ENCODE data around the gene ABCF2.
A peak's percentile ranks its signal among the peaks of the same experiment; 100 is the strongest.

ABCF2 gene

DNA sequence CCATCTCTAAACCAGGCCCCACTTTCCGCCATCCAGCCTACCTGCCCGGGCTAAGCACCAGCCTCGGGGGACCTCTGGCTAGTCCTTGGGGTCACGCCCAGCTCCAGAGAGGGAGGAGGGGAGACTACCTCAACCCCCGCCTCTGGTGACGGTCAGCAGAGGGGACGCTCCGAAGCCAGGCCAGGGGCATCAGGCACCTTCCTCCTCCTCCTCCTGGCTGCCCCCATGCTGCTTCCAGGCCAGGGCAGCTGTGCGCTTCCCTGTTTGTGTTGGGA, 25.5 kb upstream of the ABCF2 start:
- no peak for FAIRE-seq

DNA sequence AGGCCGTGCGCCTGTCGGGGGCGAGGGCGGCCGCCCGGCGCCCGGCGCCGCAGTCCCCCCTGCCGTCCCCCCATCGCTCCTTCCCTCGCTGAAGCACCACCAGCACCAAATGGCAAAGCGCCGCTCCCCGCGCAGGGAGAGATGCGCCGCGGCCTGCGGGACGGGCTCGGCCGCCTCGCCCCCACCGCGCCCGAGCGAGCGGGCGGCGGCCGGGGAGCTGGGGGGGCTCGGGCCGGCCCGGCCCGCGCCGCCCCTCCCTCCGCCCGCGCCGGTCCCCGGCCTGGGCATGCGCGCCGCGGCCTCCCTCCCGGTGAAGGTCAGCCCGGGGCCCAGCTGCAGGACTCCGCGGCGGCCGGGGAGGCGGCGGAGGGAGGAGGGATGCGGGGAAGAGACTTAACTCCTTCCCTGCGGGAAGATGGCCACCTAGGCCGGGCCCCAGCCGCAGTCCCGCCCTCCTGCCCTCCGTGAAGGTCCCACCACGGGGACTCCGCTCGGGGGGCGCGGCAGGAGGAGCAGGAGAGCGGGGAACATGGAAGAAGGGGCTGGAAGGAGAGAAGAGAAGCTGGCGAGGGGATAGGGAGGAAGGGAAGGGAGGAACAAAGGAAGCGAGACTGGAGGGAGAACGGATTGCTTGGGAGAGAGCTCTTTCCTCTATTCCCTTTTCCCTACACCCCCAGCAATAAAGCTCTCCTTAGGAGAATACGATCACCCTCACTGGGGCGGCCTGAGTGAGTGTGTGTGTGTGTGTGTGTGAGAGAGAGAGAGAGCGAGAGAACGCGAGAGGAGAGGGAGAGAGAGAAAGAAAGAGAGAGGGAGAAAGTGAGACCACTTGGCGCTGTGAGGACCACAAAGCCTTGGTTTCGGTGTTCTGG, 24.9 kb upstream of the ABCF2 start:
- FAIRE-seq = no peak

DNA sequence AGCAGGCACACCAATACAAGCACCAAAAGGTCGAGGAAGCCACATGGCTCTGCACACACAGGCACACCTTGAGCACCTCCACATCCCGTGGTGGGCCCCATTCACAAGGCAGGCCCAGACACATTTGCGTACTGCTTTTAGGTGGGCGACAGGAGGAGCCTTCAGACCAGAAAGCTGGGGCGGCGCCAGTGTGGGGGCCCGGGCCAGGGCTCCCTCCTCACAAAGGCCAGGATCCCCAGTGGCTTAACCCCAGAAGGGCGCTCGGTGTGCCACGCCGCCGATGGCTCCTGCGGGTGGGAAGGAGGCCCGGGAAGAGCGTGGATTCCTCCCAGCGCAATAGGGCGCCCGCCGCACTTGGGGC, 24.3 kb upstream of the ABCF2 start:
- no peak for FAIRE-seq

DNA sequence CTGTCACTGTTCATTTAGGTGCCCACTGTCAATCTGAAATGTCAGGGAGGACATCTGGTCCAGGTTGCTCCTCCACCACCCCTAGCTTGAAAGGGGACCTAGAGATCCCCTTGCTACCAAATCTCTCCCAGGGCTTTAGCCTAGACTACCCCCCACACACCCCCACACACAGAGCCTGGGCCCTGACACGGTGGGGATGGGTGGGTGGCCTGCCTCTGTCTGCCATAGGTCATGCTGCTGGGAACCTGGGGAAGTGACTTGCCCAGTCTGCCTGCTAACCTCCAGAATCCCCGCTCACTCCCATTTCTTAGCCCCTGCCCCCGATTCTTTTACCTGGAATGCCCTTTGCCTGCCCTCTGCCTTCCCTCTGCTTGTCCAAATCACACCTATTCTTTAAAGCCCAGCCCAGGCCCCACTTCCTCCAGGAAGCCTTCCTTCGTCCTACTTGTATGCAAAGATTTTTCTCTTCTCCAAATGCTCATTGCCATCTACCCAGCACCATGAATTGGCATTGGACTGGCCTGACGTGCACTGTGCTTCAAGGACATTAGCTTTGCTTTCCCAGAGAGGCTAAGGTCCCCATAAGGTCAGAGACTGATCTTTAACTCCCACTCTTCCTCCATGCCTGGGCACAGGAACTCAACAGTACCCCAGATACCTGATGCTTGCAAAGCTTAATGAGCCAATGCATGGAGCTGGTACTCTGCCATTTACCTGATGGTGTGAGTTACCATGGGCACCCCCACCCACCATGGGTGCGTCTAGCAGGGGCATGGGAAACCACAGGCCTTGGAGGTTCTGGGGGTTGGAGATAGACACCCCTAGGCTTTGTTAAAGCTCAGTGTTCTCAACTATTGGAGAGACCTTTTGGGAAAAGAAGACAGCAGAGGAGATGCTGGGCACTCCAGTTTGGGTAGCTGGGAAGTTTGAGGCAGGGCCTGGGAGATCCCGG, 23.5 kb upstream of the ABCF2 start:
- no peak for FAIRE-seq

DNA sequence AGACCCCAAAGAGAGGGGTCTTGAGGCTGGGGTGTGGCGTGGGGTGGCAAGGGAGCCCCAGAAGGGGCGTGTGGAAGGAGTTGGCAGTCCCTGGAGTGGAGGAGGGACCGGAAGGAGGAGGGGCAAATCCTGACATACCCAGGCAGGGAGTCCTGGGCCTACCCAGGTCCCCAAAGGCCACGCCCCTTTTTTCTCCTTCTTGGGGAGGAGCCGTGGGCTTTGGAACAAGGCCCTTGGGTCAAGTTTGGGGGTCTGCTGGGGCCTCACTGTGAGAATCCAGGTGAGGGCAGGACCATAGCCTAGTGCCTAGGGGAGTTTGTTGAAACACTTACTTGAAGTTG, 22.7 kb upstream of the ABCF2 start:
- no peak for FAIRE-seq

DNA sequence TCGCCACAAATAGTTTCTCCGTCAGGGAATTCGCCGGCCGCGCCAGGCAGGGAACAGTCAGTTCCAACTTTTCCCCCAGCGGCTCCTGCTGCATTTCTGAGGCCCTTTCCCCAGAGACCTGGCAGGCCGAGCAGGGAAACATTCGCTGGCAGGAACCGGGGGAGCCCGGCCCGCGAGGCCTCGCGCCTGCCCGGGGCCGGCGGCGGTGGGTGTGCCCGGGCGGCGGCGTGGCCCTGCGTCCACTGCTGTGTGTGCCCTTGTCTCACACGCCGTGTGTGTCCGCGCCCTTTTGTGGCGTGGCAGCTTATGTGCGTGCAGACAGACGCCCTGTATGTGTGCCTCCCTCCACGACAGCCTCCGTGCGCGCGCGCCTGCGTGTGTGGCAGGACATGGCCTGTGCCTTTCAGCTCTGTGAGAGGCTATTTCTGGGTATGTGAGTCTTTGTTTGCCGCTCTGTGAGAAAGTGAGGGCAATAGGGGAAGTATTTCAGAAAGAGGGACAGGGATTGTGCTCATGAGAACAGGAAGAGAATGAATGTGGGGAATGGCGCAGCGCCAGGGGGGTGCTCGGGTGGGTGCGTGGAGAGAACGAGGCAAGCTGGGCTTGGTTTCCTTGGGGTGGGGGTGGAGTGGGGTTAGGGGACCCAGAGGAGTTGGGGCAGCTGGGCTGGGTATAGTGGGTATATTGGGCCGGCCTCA, 22.2 kb upstream of the ABCF2 start:
- FAIRE-seq = no peak

DNA sequence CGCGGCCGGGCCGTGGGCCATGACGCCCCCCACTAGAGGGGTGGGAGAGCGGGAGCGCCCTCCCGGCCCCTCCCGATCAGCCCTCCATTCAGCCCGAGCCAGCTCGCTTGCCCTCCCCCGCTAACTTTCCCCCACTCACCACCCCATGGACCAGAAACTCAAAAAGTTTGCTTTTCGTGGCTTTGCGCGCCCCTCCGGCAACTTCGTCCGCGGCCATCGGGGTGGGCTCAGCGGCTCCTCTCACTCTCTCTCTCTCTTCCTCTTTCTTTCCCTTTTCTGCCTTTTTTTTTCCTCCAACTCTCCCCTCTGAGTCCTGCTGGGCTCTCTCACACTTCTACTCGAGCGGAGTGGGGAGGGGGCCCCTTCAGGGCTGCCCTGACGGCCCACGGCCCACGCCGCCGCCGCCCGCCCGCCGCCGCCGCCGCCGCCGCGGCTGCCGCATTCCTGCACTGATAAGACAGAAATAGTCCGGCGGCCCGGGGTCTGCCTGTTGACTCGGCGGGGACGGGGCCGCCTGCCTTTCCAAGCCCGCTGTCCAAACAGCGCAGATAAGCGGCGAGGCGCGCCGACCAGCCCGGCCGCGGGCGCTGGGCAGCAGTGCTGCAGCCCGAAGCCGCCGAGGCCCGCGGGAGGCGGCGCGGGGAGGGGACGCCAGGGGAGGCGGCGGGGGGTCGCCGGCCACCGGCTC, 21.5 kb upstream of the ABCF2 start, which contains the start of gene SMARCD3:
SMARCD3 (minus strand) TSS at position 349 of the 688 bp plus-strand sequence; CDS start at position 217, 132 bp downstream.
- no peak for FAIRE-seq

DNA sequence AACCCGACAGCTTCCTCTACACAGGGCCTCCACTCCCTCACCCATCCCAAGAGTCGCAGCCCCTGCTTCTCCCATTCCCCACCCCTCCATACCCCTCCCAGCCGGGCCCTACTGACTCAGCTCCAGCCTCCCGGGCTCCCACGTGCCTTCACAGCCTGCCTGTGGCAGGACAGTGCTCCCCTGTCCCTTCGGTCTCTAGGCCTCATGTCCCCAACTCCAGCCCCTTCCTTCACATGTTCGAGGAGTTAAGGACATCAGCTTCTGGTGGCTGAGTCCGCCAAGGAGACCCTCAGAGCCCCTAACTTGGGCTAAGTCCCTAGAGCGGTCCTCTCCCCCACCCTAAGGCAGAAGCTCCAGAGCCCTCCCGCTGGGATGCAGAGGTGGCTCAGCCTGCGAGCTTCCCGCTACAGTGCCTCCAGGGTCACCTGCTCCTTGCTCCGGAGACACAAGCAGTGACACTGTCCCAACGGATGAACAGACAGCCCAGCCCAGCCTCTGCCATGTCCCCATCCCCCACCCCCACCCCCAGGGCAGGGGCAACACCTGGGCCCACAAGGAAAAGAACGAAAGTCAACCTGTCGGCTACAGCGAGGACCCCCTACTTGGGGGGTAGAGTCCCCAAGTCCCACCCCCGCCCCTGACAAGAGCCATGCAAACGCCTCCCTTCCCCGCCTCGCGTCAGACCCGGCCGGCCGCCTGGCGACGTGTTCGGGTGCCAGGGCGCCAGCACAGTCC, 20.8 kb upstream of the ABCF2 start:
- FAIRE-seq = no peak

DNA sequence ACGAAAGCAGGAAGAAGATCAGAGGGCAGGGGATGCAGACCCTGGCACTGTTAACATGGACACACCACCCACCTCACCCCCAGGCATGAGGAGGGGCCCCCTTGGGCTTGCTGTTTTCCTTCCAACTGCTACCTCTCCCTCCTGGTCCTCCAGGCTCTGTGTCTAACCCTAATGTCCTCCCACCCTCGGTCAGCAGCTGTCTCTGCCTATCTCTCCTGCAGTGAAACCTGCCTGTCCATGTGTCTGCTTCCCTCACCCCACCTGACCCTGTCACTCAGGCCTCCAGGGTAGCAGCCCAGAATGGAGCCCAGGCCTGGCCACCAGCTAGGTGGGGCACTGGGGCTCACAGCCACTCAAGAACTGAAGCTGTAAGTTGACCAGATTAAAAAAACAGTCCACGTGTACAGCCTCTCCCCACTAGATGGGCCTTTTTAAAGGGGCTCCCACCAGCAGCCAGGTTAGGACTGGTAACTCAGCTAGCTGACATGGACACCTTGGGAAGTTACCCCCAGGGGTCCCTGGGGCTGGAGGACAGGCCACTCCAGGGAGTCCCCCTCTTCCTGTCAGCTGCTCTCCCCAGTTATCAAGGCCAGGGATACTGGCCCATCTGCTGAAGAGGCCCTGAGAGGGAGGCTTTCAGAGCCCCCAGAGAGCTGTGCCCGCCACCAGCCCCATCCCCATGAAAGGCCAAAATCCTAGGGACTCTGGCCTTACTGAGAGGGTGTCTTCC, 20.0 kb upstream of the ABCF2 start:
- FAIRE-seq = no peak

DNA sequence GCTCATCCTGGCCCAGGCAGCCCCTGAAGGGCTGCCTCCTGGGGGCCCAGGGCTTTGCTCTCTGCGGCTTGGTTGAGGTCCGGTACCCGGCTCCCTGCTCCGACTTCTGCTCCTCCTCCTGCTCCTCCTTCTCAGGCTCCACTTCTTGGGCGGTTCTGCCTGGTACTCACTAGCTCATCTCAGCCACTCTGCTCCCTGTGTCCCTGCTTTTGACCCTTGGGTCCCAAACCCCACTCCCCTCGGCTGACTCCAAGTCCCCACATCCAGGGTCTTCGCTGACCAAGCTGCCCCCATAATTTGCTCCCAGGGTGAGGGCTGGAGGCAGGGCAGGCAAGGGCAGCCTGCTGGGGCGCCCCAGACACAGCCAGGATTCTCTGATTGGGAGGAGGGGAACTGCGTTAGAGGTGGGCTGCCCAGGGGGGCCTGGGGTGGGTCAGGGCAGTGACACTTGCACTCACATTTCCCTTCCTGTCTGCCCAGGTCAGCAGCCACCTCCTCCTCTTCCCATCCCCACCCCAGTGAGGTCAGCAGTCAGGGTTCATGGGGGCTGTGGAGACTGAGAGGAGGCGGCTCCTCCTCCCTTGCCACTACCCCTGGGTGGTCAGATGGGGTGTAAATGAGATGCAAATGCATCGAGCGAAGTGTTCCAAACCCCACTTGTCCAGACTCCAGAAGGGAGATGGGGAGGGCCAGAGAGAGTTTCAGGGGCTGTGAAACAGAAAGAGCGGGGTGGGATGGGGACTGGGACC, 19.3 kb upstream of the ABCF2 start:
- no peak for FAIRE-seq

DNA sequence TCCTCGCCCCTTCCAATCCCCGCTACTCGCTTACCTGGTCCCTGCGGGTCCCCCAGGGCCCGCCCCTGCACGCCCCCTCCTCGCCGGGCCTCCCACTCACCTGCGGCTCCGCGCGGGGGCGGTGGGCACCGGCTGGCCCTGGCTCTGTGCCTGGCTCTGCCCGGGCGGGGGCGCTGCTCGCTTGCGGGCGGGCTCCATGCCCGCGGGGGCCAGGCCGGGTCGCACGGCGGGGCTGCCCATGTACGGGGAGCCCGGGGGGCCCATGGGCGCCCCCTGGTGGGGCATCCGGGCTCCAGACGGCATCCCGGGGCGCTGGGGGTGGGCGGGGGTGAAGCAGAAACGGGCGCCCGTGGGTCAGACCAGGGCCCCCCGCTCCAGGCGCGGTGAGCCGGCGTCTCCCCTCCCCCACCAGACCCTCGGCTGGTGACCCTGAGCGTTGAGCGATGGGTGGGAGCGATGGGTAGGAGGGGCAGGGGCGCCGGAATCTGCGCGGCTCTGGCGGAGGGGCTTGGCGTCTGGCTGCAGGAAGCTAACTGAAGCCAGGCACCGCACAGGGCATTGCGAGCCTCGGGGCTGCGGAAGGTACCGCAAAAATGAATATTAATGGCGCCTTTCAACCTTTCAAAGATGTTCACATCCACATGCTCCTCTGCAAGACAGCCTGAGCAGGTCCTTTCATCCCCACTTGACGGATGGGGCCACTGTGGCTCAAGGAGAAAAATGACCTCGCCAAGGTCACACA, 18.5 kb upstream of the ABCF2 start:
- no peak for FAIRE-seq

DNA sequence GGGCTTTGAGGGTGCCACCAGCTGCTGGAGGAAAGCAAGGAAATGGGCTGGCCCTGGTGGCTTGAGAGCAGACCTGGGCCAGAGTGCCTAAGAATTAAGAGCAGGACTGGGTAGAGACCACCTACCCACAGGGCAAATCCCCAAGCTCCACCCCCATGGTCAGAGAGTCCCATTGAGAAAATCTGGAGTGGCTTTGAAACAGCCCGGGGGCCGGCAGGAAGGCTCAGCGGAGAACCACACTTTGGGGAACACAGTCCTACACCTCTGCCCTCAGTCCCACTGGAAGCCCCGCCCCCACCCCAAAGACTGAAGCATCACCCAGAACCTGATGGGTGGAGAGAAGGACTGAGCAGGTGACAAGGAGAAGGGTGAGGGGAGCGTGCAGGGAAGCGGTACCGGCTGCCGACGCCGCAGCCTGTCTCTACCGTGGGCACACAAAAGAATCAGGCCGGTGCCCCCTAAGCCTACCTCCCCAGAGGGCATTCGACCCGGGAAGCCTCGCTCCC, 17.9 kb upstream of the ABCF2 start:
- FAIRE-seq = no peak

DNA sequence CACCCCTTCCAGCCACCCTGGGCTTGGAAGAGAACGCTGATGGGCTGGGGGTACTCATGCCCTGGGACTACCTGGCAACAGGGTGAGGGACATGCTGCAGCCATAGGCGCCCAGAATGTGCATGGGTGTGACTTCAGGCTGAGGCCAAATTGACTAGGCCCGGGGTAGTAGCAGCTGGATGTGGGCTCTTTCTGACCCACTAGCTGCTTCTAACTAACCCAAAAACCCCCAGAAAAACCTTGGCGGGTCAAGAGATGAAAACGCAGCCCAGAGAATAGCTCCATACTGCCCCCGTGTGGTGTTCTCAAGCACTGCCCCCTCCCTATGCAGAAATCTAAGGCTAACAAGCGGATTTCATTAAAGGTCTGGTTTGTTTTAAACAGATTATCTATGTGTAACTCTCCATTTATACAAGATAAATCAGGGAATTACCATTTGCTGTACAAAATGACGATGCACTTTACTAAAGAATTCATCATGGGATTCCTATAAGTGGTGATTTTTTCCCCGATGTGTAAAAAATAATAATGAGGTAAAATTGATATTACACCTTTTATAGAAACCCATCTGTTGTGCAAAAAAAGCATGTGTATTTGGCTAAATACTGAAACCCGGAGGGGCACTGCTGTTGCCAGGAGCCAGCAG, 17.3 kb upstream of the ABCF2 start:
- peak; percentile 11 for FAIRE-seq

DNA sequence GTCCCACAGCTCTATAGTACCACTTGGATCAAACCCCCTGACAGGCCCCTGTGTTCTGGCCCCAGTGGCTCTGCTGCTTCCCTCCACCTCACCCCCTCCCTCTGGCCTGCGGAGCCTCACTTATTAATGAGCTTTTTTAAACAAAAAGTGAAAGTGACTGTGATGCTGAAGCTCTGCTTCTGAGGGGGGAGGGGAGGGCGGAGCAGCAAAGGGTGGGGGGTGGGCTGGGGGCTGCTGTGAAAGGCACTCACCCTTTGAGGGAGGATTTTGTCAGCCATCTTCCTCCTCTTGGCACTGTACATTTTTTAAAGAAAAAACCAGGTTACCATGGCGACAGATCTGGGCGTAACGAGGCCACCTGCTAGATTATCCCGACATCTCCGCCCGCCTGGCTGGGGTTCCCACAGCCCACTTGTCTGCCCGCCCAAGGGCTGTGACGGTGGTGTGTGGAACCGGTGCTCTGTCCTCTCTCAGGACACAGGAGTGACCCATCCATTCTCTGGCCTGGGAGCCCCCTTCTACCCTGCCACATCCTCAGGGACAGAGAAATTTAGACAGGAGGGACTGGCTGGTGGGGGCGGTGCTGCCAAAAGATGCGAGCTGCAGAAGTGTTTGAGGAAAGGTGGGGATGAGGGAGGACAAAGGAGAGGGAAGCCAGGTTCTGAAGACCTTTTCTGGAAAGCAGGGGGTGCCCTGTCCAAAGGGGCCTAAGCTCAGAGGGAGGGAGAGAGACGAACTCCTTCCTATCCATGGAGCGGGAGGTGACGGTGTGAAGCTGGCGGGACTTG, 16.6 kb upstream of the ABCF2 start:
- no peak for FAIRE-seq

DNA sequence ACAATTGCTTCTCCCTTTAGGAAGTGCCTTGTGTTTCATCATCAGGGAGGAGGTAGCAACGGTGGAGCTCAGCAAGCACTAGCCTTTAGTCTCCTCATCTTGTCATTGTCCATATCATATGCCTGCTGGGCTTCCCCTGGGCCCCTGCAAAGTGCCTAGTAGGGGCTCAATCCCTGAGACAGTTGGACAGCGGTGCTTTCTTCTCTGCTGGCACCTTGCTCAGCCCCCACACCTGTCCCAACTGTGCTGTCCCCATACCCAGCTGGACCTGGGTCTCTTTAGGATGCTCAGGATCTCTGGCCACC, 16.0 kb upstream of the ABCF2 start:
- no peak for FAIRE-seq

DNA sequence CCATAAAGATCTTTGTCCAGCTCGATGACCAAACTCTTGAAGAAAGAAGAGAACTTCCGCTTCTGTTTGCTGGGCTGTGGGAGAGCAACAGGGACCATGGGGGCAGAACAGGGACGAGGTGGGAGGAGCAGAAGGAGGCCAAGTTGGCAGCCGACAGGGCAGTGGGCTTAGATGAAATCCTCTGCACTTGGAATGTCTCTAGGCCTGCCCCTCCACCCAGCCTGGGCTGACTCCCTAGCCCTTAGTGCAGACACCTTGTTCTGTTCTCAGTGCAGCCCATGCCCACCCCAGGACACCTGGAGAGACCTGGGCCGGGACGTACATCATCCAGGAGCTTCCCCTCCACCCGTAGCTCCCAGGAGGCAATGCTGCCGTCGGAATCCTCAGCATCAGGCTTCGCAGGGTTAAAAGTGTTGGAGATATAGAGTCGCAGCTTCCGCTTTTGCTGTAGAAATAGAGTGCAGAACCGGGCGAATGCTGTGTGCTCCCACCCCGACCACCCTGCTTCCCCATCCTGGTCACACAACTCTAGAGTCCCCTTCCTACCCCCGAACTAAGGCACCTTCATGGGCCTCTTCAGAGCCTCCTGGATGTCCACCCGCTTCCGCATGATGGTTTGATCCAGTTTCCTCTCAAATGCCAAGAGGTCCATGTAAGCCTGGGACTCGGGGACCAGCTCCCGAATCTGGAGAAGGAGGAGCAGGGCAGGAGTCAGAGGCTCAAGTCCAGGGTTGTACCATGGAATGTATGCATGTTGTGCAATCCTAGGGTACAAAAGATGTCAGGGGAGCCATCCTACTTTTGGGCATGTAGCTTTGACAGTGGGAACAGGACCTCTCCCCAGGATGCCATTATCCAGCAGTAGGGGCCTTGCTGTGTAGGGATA, 15.4 kb upstream of the ABCF2 start:
- FAIRE-seq = no peak

DNA sequence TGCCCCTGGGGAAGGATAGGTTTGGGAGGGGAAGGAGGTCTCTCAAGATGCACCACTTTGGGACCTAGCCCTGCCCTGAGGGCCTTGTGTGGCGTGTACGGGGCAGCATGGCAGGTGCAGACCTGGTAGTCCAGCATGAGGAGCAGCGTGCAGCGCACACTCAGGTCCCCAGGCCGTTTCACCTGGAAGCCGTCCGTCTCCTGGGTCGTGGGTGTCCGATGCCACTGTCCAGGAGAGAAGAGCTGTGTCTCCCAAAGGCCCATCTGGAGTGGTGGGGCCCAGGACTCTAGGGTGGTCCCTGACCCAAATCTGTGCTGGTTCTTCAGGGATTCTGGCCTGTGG, 14.7 kb upstream of the ABCF2 start:
- FAIRE-seq = no peak
